ENCODE data around the gene ACTL8.

The ACTL8 gene

DNA sequence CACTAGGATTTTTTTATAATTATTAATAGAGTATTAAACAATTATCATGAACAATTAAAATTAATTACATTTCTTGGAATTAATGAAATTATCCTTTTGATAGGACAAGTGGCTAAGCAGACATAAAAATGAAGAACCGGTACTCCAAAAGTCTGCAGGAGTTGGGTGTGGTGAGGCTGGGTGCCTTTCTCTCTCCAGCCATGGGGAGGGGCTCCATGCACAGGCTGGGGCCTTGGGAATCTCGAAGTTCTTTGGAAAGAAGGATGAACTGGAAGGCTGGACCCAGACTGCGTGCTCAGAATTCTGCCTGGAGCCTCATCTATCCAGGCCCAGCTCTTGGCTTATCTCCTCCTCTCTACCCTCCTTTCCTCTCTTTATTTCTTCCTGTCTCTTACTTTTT, 94.1 kb downstream of the ACTL8 start:
- TF ChIP-seq, protein P1, sequence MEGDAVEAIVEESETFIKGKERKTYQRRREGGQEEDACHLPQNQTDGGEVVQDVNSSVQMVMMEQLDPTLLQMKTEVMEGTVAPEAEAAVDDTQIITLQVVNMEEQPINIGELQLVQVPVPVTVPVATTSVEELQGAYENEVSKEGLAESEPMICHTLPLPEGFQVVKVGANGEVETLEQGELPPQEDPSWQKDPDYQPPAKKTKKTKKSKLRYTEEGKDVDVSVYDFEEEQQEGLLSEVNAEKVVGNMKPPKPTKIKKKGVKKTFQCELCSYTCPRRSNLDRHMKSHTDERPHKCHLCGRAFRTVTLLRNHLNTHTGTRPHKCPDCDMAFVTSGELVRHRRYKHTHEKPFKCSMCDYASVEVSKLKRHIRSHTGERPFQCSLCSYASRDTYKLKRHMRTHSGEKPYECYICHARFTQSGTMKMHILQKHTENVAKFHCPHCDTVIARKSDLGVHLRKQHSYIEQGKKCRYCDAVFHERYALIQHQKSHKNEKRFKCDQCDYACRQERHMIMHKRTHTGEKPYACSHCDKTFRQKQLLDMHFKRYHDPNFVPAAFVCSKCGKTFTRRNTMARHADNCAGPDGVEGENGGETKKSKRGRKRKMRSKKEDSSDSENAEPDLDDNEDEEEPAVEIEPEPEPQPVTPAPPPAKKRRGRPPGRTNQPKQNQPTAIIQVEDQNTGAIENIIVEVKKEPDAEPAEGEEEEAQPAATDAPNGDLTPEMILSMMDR (IDR thresholded peaks at IDR 0.05; ENCODE audit: insufficient read depth, missing control alignments), result no peak
- FAIRE-seq, result no peak
- no peak for DNase-seq (ENCODE audit: insufficient read length, low spot score)

DNA sequence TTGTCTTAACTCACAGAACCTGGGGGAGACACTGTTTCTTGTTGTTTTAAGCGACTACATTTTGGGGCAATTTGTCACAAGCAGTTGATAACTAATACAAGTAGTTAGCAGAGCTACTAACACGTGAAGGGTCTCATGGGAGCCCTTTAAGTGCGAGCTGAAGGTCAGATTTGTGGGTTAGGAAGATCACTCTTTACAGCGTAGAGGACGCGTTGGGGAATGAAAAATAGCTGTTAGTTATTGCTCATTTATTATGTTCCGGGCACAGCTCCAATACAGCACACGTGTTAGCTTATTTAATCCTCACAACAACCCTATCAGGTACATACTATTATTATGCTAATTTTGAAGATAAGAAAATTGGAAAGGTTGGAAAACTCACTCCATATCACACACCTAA, 95.9 kb downstream of the ACTL8 start:
- DNase-seq (ENCODE audit: insufficient read length, low spot score) (no peak), FAIRE-seq (no peak)
- TF ChIP-seq, protein P1 (IDR thresholded peaks at IDR 0.05; ENCODE audit: insufficient read depth, missing control alignments), result no peak

DNA sequence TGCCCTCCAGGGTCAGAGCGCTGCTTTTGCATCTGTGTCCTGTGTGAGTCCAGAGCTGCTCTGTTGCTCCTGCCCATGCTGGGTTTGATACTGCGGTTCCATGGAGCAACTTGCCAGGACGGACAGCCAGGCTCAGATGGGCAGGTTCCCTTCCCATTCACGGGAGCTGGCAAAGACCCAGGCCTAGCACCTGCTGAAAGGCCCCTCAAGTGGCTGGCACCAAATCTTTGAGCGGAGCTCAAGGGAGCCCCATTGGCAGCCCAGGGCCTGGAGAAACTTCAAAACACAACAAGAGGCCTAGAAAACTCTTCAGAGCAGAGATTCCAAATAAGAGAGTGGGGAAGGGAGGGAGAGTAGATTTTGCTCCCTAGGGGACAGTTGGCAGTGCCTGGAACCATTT, 97.2 kb downstream of the ACTL8 start:
- DNase-seq (ENCODE audit: insufficient read length, low spot score) (no peak), FAIRE-seq (no peak)
- TF ChIP-seq, protein P1 (IDR thresholded peaks at IDR 0.05; ENCODE audit: insufficient read depth, missing control alignments), result no peak

DNA sequence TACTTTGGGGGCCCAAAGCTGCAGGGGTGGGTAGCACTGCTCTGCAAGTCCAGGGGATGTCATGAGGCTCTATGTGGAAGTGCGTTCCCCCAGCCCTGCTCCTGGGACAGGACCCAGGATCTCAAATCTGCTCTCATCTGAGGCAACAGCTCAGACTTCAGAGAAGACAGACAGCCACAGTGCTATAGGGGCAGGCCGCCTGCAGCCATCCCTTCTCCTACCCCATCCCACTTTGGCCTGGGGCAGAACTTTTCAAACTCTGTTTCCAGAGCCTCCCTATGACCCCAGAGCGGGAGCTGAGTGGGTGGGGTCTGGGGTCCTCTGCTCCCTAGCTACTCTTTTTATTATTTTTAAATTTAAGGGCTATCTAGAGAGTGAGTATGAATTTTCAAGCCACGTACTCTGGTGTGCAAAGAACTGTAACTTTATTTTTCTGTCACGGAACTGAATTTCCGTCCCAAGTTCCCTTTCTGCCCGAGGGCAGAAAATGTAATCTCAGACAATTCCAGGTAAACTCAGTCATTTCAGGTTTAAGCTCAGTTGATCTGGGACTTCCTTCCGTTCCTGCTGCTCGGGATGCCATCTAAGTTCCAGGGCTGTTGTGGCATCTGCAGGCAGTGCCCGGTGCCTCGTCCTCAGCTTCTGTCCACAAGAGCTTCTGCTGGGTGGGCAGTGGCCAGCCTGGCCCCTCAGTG, 98.3 kb downstream of the ACTL8 start:
- TF ChIP-seq, protein P1 (IDR thresholded peaks at IDR 0.05; ENCODE audit: insufficient read depth, missing control alignments), result no peak
- no peak for DNase-seq (ENCODE audit: insufficient read length, low spot score)
- FAIRE-seq, result no peak

DNA sequence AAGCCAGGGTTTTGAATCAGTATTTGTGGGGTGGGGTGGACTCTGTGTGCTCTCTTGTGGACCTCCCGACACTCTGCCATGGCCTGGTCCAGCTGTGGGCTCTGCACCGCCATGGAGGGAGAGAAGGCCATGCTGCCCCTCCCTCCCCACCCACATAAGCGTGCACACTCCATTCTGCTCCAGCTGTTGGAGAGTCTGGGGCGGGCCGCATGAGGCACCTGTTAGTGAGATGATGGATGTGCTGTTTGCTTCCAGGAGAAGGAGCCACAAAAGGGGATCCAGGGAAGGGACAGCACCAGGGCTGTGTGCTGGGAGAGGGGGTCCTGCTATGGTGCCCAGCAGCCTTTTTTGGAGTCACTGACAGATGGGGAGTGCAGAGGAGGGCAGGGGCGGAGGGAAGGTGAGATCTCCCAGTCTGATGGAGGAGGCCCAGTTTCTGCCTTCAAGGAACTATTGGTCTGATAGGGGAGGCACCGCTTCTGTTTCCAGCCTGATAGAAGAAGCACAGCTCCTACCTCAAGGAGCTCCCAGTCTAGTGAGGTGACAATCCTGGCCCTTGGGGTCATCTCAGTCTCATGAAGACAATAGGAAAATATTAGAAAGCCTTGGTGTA, 101.5 kb downstream of the ACTL8 start:
- TF ChIP-seq, protein P1 (IDR thresholded peaks at IDR 0.05; ENCODE audit: insufficient read depth, missing control alignments), result no peak
- FAIRE-seq (no peak), DNase-seq (ENCODE audit: insufficient read length, low spot score) (no peak)

DNA sequence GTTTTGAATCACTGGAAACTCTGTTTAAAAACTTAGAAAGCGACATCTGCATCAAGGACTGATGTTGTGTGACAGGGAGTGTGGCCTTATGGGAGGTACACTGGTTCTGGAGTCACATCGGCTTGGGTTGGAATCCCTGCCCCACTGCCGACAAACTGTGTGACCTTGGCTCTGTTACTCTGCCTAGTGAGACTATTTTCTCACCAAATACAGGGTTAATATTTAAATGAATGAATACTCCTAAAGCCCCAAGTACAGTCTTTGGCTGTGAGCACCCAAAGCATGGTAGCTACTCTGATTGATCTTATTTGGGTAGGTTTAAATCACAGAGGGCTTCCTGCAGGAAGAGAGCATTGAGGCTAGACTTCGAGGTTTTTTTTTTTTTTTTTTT, 102.0 kb downstream of the ACTL8 start:
- DNase-seq (ENCODE audit: insufficient read length, low spot score) (no peak), FAIRE-seq (no peak)
- TF ChIP-seq, protein P1 (IDR thresholded peaks at IDR 0.05; ENCODE audit: insufficient read depth, missing control alignments), result no peak

DNA sequence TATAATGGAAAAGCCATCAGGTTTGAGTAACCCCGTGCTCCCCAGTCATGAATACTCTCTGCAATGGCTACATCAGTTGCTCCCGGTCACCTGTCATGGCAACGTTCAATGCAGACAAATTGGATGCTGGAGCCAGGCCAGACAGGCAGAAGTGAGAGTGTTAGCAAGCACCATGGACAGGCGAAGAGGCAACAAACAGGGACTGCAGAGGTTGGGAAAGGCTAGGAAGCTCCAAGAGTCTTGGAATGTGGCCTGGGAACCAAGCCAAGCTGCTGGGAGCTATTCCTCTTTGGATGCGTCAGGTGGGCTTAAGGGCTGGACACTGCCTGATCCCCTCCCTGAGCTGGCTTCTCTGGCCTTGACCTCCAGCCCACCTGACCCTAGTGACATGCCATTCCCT, 102.9 kb downstream of the ACTL8 start:
- DNase-seq (ENCODE audit: insufficient read length, low spot score) (no peak), FAIRE-seq (no peak)
- TF ChIP-seq, protein P1 (IDR thresholded peaks at IDR 0.05; ENCODE audit: insufficient read depth, missing control alignments), result no peak

All from D721Med (cell line).